ENCODE data around the gene PEAK1.

Gene PEAK1

DNA sequence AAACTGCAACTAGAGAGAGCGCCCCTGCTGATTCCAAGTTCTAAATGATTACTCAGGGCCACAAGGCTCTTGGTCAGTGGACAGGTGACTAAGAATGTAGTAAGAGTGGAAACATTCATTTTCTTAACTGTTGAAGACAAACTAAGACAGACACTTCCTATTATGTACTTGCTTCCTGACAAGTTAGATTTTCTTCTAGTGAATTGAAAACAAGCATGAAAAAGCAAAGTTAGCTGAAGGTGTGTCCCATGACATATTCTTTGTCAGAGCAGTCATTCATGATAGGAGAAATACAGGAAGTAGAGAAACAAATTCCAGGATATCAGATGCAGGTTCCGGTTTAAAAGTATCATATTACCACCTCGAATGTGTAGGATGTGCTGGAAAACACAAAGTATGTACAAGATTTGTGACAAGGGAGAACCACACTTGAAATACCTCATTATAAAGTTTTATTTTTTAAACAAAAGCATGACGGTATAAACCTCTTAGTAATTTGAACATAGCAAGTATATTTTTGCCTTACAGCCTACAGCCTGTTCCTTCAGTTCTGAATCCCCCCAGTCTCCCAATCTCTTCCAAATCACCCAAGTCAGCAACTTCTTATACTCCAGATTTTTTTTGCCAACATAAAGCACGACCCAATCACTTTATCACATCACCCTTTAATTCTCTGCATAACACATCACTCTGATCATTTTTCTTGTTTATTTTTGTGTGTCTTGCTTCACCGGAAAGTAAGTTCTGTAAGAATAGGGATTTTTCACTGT is 355.2 kb downstream of the PEAK1 start:
- no peak for DNase-seq (ENCODE audit: low read depth, low spot score)

DNA sequence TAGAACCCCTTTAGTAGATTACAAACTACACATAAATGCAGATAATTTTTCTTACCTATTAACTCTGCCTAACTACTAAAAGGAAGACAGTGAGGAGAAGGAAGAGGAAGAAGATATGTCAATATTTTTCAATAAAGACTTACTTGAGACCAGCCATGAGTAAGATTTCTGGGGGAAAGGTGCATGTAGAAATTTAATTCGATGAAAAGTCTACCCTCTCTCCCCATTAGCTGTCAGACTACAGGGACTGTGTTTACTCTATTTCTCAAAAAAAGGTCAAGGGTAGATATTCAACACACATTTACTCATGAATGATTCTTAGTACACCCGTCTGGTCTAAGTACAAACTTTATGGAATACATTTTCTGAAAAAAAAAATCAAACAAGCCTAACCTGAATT is 355.8 kb downstream of the PEAK1 start:
- DNase-seq (ENCODE audit: low read depth, low spot score), result no peak

DNA sequence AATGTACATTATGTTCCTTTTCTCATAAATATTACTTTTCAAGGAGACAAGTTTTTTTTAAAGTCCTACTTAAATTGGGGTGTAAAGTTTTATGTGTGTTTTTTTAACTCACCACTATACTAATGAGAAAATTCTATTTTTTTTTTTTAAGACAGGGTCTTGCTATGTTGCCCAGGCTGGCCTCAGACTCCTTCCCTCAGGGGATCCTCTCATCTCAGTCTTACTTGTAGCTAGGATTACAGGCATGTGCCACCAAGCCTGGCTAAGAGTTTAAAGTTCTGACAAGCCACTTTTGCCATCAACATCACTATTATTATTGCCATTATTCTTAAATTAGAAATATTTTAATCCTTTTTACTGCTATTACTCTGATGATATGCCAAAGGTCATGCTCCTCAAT is 356.7 kb downstream of the PEAK1 start:
- DNase-seq (ENCODE audit: low read depth, low spot score), result no peak

DNA sequence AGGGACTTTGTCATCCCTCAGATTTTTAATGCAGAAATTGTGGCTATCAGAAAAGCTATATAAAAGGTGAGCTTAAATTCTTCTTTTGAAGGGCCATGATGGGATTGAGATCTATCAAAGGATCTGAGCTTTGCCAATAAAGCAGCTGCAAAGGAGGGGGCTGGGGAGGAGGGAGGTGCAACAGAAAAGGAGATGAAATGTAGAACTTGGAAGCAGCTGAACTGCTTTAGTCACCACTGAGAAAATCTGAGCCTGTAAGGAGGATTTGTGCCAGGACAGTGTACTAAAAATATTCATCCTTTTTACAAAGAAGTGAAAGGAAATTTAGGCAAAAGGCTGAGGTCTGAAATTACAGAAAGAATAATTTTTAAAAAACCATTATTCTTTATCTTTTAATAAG is 359.4 kb downstream of the PEAK1 start:
- DNase-seq (ENCODE audit: low read depth, low spot score), result no peak

DNA sequence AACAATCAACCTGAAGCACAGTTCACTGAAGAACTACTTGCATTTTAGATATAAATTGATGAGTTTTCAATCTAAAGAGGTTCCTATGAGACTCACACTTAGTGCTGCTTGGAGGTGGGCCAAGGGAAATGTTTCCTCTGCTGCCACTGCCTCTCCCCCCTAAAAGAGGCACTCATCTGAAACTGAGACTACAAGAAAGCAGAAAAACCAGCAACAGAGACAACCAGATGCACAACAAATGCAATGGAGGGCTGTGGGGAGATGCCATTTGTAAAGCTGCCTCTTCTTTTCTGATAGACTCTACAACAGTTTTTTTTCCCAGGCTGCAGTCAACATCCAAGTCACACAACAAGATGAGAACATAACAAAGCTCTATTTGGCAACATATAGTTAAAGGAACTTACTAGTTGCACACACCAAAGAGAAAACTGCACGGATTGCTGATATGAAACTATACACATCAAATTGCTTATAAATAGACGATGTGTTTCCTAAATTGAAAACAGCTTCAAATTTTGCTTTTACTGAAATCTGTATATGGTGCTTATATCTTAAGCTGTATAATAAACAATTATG is 360.0 kb downstream of the PEAK1 start:
- DNase-seq (ENCODE audit: low read depth, low spot score), result no peak

DNA sequence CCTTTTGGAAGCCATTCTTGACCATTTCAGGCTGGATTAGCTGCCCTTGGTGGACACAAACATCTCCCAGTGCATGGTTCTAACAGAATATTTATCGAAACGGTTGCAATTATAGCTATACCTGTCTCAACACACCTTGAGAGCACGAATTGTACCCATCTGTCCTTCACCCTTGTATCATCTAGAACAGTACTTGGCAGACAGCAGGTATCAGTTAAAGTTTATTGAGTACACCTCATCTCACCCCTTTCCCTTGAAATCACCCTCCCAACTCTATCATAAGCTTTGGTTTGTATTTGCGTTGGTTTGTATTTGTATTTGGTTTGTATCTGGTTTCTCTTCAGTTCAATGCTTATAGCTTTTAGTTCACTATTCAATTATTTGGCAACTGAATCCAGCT is 361.4 kb downstream of the PEAK1 start:
- no peak for DNase-seq (ENCODE audit: low read depth, low spot score)

DNA sequence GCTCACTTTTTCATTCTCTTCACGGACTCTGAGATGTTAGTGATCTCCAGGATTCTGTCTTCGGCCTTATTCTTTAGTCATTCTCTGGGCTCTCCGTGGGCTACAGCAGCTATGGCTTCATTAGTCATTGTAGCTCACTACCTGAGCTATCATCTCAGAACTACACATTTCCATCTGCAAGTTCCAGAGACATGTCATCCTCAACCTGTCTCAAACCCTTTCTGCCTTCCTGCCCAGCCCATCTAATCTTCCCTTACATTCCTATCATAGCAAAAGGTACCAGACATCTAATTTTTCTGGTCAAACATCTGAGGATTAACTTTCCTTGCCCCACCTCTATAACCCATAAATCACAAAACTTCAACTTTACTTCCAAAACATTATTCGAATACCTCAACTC is 362.2 kb downstream of the PEAK1 start:
- no peak for DNase-seq (ENCODE audit: low read depth, low spot score)

DNA sequence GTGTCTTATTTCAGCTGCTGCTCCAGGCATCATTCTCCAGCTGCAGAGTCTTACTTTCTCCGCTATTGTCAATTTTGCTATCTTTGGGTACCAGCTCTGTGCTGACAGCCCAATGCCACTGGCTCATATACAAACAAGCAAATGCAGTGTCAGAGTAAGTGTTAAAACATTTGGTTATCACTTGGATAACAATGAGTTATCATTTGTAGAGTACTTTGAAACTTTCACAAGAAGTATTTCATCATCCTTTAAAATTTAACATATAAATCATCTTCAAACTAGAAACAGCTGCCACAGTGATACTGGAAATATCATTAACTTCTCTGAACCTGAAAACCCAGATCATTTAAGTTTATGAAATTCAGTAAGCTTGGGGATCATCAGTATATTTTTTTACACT is 362.8 kb downstream of the PEAK1 start:
- no peak for DNase-seq (ENCODE audit: low read depth, low spot score)

DNA sequence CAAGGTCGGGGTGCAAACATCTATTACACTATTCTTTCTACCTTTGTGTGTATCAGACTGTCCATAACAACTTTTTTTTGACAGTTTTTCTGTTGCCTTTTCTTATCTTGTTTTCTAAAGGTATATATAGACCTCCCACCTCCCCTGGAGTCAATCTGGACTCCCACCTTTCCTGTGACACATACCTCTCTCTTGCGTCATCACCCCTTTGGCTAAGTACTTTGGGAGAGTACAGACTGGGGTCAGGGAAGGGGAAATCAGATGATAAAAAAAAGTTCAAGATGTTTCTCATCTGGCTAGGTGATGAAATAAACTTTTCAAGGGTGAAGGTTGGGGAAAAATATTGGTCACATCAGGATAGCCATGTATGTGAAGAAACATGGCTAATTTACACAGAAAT is 366.2 kb downstream of the PEAK1 start:
- DNase-seq (ENCODE audit: low read depth, low spot score), result no peak

DNA sequence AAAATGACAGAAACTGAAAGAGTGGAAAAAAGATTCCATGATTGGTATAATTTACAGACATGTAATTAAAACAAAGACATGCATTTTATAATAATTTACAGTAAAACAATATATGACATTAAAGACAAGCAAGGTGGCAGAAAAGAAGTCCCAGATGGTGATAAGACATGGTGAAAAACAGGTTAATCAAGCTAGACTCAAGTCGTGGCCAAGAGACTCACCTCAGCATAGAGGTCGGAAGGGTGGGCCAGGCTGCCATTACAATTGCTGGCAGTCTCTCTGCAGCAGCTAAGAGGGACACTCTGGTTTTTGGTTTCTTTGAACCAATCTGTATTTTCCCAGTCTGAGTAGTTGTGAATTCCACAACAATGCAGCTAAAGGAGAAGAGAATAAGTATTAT is 367.3 kb downstream of the PEAK1 start:
- no peak for DNase-seq (ENCODE audit: low read depth, low spot score)
